ENCODE data around the gene SASH1. TPM values are rescaled to one million over a fixed set of nuclear protein-coding genes. Genes with fewer than 3 reads are reported as not detected.
A peak's percentile ranks its signal among the peaks of the same experiment; 100 is the strongest.

Gene SASH1
- total RNA-seq, 1 experiment from 2014 or later = 33.2 TPM

GRCh38 chr6:148349466-148349865, 6.8 kb downstream of the SASH1 start:
- Histone ChIP-seq H3K9ac (ENCODE audit: extremely low read depth, insufficient read length, low read length) (no peak overlapping the region), H2AFZ (ENCODE audit: low read length) (no peak overlapping the region), H2BK12ac (ENCODE audit: insufficient read length, low read depth, low read length) (no peak overlapping the region), H3K27ac (ENCODE audit: insufficient read length, low read depth, low read length) (no peak overlapping the region), H3K14ac (ENCODE audit: insufficient read depth, low read length) (no peak overlapping the region), H3K4me1 (ENCODE audit: insufficient read depth, low read length) (peaks cover 19% of the 10 kb centered on the region), H4K91ac (ENCODE audit: insufficient read length, low read depth, low read length) (no peak overlapping the region), H3K23me2 (ENCODE audit: insufficient read length, low read depth, low read length, poor library complexity, severe bottlenecking) (peaks cover 7% of the 10 kb centered on the region), H3K4ac (ENCODE audit: low read depth, low read length) (no peak overlapping the region), H3K9me3 (ENCODE audit: control insufficient read depth, low read depth, low read length) (no peaks in the 10 kb centered on the region), H4K5ac (ENCODE audit: insufficient read length, low read depth, low read length) (no peak overlapping the region), H3K27me3 (ENCODE audit: insufficient read depth, low read length) (no peaks in the 10 kb centered on the region), H2BK120ac (ENCODE audit: low read depth, low read length, poor library complexity, severe bottlenecking) (no peak overlapping the region), H3K18ac (ENCODE audit: insufficient read length, low read depth, low read length) (no peak overlapping the region), H2BK20ac (ENCODE audit: low read depth, low read length, poor library complexity, severe bottlenecking) (no peak overlapping the region), H2BK15ac (ENCODE audit: low read depth, low read length) (no peak overlapping the region), H3K79me2 (ENCODE audit: insufficient read depth, low read length) (peaks cover 2% of the 10 kb centered on the region; the same call in 1 of the 2 replicates), H3T11ph (ENCODE audit: low read length) (no peak overlapping the region), H3K23ac (ENCODE audit: insufficient read length, low read depth, low read length) (no peak overlapping the region), H4K8ac (replicated peaks; ENCODE audit: insufficient read length, low read depth, low read length) (no peak overlapping the region), H3K4me2 (ENCODE audit: insufficient read depth, insufficient read length, low read length) (no peak overlapping the region), H4K20me1 (ENCODE audit: control insufficient read depth, insufficient read depth, insufficient read length) (no peaks in the 10 kb centered on the region), H2AK5ac (ENCODE audit: insufficient read length, low read length) (no peak overlapping the region), H2BK5ac (ENCODE audit: insufficient read length, low read length) (no peak overlapping the region), H3K56ac (ENCODE audit: insufficient read length, low read depth, low read length) (no peak overlapping the region), H3K79me1 (ENCODE audit: insufficient read depth, low read depth, low read length, poor library complexity, severe bottlenecking) (no peaks in the 10 kb centered on the region)
- Mint-ChIP-seq H3K9me3 (no peaks in the 10 kb centered on the region), H3K4me1 (peaks cover 58 to 64% of the 10 kb centered on the region in 2 experiments), H3K27ac (peak overlapping the region in 1 of 3 experiments; percentile 67; a peak in 1 of 7 replicates), H3K4me3 (no peak overlapping the region), H3K36me3 (ENCODE audit: insufficient read depth in 1 of 3, low read depth in 3 of 3) (peaks cover 0 to 8% (median 0%) of the 10 kb centered on the region in 3 experiments; a peak in 4 of 7 replicates), H3K27me3 (ENCODE audit: low read depth) (no peaks in the 10 kb centered on the region)
- DNase-seq = no peak
- WGBS (ENCODE audit: extremely low coverage, insufficient read length, low lambda C conversion rate) = no CpG with 5 or more reads among the region's 9 CpGs
- TF ChIP-seq CTCF (conservative IDR thresholded peaks at IDR 0.05) = no peak
